Measurements from ENCODE around the gene CCDC192.

GRCh38 chr5:127739807-127740384, 36.7 kb downstream of the CCDC192 start:
- no peak for TF ChIP-seq POLR2A (IDR thresholded peaks at IDR 0.05; ENCODE audit: extremely low read depth, insufficient read length)
- no peak for TF ChIP-seq CTCF (IDR thresholded peaks at IDR 0.05; ENCODE audit: low read depth, low read length)
- TF ChIP-seq MAX (IDR thresholded peaks at IDR 0.05; ENCODE audit: low read depth, low read length): no peak
- no peak for TF ChIP-seq MYC (IDR thresholded peaks at IDR 0.05; ENCODE audit: low read depth, low read length)
